ENCODE results near the gene SOX13.
A peak's percentile ranks its signal among the peaks of the same experiment; 100 is the strongest.

GRCh38 chr1:204162494-204163074, 89.7 kb downstream of the SOX13 start:
- TF ChIP-seq CTCF (IDR thresholded peaks at IDR 0.05) (peak; percentile 94 to 99 (median 97)), POLR2AphosphoS5 (IDR thresholded peaks at IDR 0.05; ENCODE audit: insufficient read depth in 1 of 2, low read depth in 1 of 2) (peak; percentile 43 to 70)

Measured in vagina (tissue), 2 donors.